Fibroblast of upper back skin (primary cell): Measurements from ENCODE around the gene TC2N.
"Not testable (repeated sequence)": the region's sequence is repeated elsewhere in the genome, so short reads cannot be mapped to it uniquely, and the experiment has no call there.

Experiments
- DNase-seq: peaks from one replicate; pipeline ENCODE4 v3.0.0-alpha.2; 2013

Gene TC2N

DNA sequence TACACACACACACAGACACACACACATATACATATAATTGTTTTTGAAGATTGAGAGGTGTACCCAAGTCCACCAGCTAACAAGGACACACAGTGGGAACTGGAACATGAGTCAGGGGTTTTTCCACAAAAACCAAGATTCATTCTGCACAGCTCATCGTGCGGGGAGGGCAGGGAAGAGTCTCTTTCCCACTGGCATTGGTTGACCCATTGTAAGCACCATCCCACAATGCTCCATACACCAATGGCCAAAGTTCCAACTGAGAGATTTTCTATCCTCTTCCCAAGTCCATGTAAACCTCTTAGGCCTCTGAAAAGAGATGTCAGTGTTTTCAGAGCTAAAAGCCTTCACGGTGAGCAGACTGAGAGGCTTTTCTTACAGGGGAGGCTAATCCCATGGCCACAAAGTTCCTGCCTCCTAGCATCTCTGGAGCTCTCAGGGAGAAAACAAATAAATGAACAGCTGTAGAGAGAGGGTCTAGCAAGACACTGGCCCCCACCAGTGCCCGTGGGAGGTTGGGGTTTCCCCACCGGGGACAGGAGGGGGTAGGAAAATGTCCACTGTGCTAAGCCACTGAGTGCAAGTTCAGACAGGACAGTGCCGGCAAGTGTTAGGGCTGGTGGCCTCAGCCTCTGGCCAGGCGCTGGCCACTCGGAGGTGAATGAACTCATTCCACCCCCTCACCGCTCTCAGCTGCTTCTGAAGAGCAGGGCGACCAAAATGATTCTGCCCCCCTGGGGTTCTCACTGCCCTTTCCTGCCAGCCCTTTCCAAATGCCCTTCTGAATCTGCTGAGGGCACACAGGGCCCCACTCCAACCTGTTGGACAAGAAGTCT lies 21.5 kb upstream of the TC2N start:
- no peak for DNase-seq

GRCh38 chr14:91886961-91887360 lies 19.6 kb upstream of the TC2N start:
- DNase-seq, result no peak

DNA sequence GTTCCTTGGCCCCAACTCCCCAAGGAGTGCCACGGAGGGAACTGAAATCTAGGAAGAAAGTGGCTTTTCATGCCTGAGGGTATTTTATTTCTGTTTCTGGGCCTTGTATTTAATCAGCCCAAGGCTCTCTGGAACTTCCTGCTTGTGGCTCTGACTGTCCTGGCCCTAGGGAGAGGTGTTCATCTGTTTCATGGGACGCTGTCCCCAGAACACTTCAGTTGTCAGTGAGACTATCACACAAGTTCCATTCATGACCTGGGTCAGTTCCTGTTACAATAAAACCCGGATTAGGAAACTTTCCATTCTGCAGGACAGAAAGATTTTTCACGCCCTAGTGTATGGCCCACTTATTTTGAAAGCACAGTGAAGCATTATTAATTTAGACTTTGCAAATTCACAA lies 18.5 kb upstream of the TC2N start:
- DNase-seq, result no peak

- no peak for DNase-seq
These were observed 17.9 kb upstream of the TC2N start for GRCh38 chr14:91885113-91885712.

DNA sequence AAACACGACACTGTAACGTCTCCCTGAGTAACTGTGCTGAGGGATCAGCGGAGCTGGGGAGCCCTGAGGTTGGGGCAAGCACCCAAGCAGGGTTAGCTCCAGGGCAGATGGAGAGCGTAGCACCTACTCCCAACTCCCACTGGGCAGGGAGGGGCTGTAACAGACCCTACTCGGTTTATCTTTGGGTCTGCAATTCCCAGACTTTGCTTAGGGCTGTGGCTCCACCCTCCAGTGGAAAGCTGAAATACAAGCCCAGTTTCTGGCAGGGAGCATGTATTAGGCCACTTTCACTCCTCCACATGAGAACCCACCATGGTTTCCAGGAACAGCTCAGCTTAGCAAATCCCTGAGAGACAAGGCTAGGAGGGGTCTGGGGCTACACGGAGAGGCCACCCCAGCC lies 17.3 kb upstream of the TC2N start:
- DNase-seq, result no peak

- no peak for DNase-seq
These were observed 16.4 kb upstream of the TC2N start for GRCh38 chr14:91883753-91884152.

DNA sequence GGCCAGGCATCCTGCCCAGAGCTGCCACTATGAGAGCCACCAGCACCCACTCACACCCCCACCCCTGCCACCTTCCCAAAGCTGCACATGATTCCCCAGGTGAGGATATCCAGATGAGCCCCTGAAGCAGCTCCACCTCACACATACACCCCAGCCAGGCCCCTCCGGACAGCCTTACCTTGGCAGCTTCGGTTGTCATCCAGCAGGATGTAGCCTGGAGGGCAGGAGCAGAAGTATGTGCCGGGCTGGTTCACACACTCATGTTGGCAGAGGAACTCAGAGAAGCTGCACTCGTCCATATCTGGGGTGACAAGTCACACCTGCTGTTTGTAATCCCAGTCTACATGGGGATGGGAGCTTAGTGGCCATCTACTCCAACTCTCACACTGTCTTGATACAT lies 15.4 kb upstream of the TC2N start:
- no peak for DNase-seq

GRCh38 chr14:91882369-91882768 lies 15.0 kb upstream of the TC2N start:
- no peak for DNase-seq

GRCh38 chr14:91879196-91879595 lies 11.9 kb upstream of the TC2N start:
- no peak for DNase-seq

- DNase-seq, result no peak
These were observed 10.9 kb upstream of the TC2N start for GRCh38 chr14:91878274-91878673.

- DNase-seq, result no peak
These were observed 10.1 kb upstream of the TC2N start for GRCh38 chr14:91877376-91877915.

GRCh38 chr14:91876492-91876891 lies 9.2 kb upstream of the TC2N start:
- DNase-seq, result no peak

DNA sequence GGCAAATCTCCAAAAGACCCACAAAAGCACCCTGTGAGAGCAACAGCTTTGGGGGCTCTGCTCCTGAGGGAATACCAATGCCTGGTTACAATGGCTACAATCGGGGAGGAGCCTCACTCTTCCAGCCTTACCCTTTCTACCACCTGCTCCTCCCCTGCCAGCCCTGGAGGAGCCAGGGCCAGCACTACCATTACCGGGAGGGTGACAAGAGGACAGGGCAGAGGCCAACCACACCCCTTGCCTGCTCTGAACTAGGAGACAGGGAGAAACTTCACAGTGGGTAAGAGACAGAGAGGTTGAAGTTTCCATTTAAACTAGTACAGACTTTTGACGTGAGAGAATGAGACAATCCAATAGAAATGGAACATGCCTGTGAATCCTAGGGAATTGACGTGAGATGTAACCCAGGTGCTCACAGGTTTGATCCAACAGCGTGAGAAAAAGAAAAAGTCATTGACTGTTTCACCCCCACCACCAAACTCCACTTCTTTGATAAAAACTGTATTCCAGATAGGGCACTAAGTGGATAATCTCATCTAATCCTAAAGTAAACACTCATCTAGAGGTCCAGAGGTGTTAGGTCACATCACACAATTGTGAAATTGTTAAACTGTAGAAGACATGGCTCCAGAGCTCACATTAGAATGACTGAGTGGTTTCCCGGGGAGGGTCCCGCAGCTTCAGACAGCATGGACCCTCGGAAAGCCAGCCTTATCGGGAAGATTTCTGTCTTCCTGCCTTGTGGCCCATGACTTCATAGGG lies 8.4 kb upstream of the TC2N start:
- DNase-seq, result no peak

DNA sequence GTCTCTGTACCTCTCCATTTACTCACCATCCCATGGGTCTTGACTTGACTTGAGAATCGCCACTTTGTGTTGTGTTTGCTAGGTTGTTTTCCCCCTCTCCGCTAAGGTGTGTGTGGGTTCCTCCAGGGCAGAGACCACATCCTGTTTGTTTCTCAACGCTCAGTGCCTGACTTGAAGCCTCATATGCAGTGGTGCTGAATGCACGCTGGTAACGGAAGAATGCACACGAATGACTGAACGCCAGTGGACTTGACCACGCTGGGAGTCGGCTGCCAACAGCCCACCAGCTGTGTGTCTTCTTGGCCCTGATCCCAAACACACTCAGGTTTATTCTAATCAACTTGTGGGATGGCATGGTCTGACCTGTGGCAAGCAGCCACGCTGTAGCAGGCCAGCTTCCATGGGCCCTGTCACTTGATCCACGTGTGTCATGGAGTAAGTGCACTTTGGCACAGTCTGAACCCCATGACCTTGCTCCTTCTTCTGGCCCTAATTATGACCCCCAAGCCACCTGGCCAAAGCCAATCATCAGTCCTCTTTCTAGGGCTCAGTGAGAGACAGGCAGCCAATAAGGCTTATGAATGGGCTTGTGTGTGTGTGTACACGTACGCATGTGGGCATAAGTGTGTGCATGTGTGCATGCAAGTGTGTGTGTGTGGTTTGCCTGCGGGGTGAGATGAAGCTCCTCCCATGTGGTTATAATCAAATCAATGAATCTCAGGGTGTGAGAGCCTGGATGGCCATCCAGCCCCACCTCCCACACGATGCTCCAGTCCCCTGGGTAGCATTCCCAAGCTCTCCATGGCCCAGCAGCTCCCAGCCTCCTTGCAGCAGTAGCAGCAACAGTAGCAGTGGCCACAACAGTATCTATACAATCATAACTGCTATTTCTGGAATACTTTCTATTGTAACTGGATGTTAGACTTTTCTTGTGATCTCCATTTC lies 6.4 kb upstream of the TC2N start:
- no peak for DNase-seq

GRCh38 chr14:91872517-91873470 lies 5.5 kb upstream of the TC2N start:
- DNase-seq, result peak; percentile 28

DNA sequence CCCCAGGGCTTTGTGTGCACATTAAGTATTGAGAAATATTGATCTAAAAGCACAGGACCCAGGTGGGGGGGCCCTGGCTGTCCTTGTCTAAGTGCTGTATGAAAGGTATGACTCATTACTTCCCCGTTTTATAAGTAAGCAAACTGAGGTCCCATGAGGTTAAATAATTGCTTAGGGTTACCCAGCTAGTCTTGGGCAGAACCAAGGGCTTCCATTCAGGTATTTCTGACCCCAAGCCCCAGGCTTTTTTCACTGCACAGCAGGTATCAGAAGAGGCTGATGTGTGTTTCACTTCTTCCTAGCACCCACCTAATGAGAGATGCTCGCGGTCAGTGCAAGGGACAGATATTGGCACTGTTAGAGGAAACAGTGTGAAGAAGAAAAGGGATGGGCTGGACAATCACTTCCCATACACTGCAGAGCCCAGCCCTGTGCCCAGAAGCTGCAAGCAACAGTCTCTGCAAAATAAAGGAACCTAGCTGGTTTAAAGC lies 4.7 kb upstream of the TC2N start:
- DNase-seq, result no peak

GRCh38 chr14:91871401-91871800 lies 4.1 kb upstream of the TC2N start:
- DNase-seq, result not testable (repeated sequence)

DNA sequence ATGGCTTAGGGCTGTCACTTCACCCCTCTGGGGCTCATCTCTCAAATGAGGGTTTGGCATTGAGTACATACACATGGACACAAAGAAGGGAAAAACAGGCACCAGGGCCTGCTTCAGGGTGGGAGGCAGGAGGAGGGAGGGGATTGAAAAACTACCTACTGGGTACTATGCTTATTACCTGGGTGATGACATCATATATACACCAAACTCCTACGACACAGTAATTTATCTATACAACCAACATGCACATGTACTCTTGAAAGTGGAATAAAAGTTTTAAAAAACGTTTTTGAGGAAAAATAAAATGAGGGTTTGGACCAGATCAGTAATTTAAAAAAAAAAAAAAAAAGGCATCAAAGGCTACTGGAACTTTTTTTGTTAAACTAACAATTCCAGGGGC lies 3.6 kb upstream of the TC2N start:
- no peak for DNase-seq

GRCh38 chr14:91870001-91870400 lies 2.7 kb upstream of the TC2N start:
- DNase-seq, result no peak

- no peak for DNase-seq
These were observed 2.2 kb upstream of the TC2N start for GRCh38 chr14:91869556-91869955.
